ENCODE measurements around the gene ADGRD1.

Gene ADGRD1

DNA sequence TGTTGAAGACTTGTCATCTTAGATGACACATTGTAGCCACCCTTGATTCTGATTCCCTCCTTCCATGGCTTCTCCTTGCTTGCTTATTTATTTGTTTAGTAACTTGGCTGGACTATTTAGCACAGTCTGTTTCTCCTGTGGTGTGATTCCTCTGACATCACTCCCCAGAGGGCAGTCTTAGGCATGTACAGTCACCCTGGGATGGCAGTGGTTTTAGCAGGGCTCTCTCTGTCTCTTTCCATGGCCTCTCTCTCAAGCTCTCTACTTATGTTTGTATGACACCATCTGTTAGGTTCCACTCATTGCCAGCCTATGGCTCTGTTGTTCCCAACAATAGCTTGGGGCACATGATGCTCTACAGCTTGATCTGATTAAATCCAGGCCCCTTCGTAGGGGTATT, 158.3 kb downstream of the ADGRD1 start:
- no peak for DNase-seq (ENCODE audit: low read depth)
- TF ChIP-seq, protein P1, sequence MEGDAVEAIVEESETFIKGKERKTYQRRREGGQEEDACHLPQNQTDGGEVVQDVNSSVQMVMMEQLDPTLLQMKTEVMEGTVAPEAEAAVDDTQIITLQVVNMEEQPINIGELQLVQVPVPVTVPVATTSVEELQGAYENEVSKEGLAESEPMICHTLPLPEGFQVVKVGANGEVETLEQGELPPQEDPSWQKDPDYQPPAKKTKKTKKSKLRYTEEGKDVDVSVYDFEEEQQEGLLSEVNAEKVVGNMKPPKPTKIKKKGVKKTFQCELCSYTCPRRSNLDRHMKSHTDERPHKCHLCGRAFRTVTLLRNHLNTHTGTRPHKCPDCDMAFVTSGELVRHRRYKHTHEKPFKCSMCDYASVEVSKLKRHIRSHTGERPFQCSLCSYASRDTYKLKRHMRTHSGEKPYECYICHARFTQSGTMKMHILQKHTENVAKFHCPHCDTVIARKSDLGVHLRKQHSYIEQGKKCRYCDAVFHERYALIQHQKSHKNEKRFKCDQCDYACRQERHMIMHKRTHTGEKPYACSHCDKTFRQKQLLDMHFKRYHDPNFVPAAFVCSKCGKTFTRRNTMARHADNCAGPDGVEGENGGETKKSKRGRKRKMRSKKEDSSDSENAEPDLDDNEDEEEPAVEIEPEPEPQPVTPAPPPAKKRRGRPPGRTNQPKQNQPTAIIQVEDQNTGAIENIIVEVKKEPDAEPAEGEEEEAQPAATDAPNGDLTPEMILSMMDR (IDR thresholded peaks at IDR 0.05; ENCODE audit: low read length, missing control alignments) = no peak
- H3K4me3 ChIP-seq (replicated peaks; ENCODE audit: low read depth, low read length) = no peak overlapping the region

GRCh38 chr12:131112700-131113290, 159.1 kb downstream of the ADGRD1 start:
- DNase-seq (ENCODE audit: low read depth) = no peak
- TF ChIP-seq, protein P1 (IDR thresholded peaks at IDR 0.05; ENCODE audit: low read length, missing control alignments) = no peak
- H3K4me3 ChIP-seq (replicated peaks; ENCODE audit: low read depth, low read length) = no peak overlapping the region

GRCh38 chr12:131113568-131114270, 160.0 kb downstream of the ADGRD1 start:
- TF ChIP-seq, protein P1 (IDR thresholded peaks at IDR 0.05; ENCODE audit: low read length, missing control alignments) = no peak
- H3K4me3 ChIP-seq (replicated peaks; ENCODE audit: low read depth, low read length) = no peak overlapping the region
- DNase-seq (ENCODE audit: low read depth) = no peak

DNA sequence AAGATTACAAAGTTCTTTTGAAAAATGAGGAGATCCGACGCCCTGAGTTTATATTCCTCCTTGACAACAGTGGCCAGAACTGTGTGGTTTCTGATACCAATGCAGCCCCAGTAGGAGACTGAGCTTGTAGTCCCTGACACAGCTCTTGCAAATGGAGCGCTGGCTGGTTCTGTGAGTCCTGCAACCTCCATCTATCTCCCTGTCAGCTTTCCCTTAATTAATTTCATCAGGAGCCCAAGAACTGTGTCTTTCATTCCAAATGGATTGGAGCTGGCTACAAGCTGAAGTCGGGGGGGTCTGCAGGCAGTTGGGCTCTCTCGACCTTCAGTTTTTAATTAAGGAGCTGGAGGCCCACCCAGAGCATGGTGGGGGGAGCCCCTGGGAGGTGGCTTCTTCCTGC, 160.6 kb downstream of the ADGRD1 start:
- TF ChIP-seq, protein P1 (IDR thresholded peaks at IDR 0.05; ENCODE audit: low read length, missing control alignments) = no peak

DNA sequence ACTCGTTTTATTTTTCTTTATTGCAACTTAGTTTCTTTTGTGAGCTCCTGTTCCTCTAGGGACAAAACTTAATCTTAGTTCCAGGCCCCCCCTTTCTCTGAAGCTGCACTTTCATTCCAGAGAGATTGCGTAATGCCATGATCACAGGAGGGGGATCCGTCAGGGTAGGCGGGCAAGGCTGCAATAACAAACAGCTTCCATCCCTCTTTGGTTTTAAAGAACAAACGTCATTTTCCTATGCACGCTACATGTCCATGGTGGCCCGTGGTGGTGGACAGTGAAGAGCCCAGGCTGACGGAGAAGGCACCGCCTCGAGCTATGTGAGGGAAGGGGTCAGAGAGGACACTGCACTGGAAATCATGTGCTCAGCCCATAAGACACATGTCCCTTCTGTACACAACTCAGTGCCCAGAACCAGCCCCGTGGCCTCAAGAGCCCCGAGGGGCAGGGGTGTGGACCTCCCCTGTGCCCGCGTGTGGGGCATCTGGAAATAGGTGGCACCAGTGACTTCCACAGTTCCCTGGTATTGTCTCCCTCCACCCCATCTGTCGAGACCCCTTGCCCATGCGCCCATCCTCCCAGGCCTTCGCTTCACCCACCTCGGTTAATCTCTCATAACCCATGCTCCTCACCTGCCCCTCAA, 161.4 kb downstream of the ADGRD1 start:
- no peak for DNase-seq (ENCODE audit: low read depth)
- H3K4me3 ChIP-seq (replicated peaks; ENCODE audit: low read depth, low read length) = no peak overlapping the region
- TF ChIP-seq, protein P1 (IDR thresholded peaks at IDR 0.05; ENCODE audit: low read length, missing control alignments) = no peak

More for the DNA sequence above, 160.6 kb downstream of the ADGRD1 start:
- DNase-seq (ENCODE audit: low read depth) = no peak
- H3K4me3 ChIP-seq (replicated peaks; ENCODE audit: low read depth, low read length) = no peak overlapping the region

DNA sequence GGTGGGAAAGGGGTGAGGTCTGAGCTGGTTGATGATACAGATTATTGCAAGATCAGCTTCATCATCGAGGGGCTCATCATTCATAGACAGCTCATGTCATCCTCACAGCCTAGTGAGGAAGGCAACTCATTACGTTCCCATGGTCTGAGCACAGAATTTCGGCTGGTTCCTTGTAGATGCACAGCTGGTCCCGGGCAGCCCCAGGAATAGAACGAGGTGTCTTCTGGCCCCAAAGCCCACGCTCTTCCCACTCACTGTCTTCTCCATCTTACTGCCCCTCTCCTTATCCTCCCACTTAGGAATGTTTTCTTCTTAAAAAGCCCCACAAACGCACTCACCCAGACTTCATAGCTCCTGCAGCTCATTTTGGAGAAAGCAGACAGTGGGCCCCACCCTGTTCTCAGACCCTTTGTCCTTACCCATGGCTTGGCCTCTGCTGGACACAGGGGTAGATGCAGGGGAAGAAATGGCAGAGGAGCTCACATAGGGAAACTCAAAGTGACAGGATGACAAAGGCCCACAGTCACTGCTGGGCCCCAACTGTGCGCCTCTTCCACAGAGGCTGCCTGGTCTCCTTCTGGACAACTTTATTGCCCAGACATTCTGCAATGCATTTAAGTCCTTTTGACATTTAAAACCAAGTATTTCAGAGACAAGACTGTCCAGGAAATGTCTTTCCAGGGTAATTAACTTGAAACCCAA, 162.2 kb downstream of the ADGRD1 start:
- TF ChIP-seq, protein P1 (IDR thresholded peaks at IDR 0.05; ENCODE audit: low read length, missing control alignments) = no peak
- H3K4me3 ChIP-seq (replicated peaks; ENCODE audit: low read depth, low read length) = no peak overlapping the region
- no peak for DNase-seq (ENCODE audit: low read depth)

Data from fibroblast of pulmonary artery (primary cell).